G401 (cell line): Measurements from ENCODE around the gene GPR32. TPM values are rescaled to one million over a fixed set of nuclear protein-coding genes. Genes with fewer than 3 reads are reported as not detected.
"Not testable (repeated sequence)": the region's sequence is repeated elsewhere in the genome, so short reads cannot be mapped to it uniquely, and the experiment has no call there.

Source experiments
- DNase-seq: peaks from one replicate; pipeline ENCODE4 v3.0.0-alpha.2; 2015; ENCODE audit warnings: low spot score
- in situ Hi-C: cut with HindIII; loops from 2 replicates; pipeline ENCODE4 v1.10.0; 2016; ENCODE audit warnings: low sequenced_read_pairs, mixed read lengths
- total RNA-seq: library from RNA; depleted of rRNA; stranded (reverse); fragments of >200 nt; shearing (Covaris generic); gene quantifications from 2 replicates; pipeline ENCODE4 v1.2.3, GENCODE V29; 2014

Gene GPR32
- total RNA-seq, 1 experiment from 2014 or later, result not detected

- no peak for DNase-seq
- in situ Hi-C loops, result no loop called here
Measured at GRCh38 chr19:50796634-50797428, 26.6 kb downstream of the GPR32 start.

GRCh38 chr19:50797429-50797780, 27.1 kb downstream of the GPR32 start:
- DNase-seq, result no peak
- in situ Hi-C loops, result no loop called here

- no peak for DNase-seq
- in situ Hi-C loops, result no loop called here
Measured at GRCh38 chr19:50797781-50798658, 27.8 kb downstream of the GPR32 start.

- in situ Hi-C loops, result no loop called here
- DNase-seq, result no peak
Measured at GRCh38 chr19:50798659-50799546, 28.6 kb downstream of the GPR32 start.

GRCh38 chr19:50799547-50799851, 29.2 kb downstream of the GPR32 start:
- DNase-seq, result no peak
- in situ Hi-C loops, result no loop called here

- in situ Hi-C loops, result no loop called here
- no peak for DNase-seq
Measured at GRCh38 chr19:50801107-50801506, 30.8 kb downstream of the GPR32 start.

GRCh38 chr19:50803633-50804419, 33.6 kb downstream of the GPR32 start:
- in situ Hi-C loops, result no loop called here
- DNase-seq, result no peak

GRCh38 chr19:50804420-50805272, 34.4 kb downstream of the GPR32 start:
- in situ Hi-C loops, result no loop called here
- DNase-seq, result peak; percentile 99

- DNase-seq, result no peak
- in situ Hi-C loops, result no loop called here
Measured at GRCh38 chr19:50808856-50809255, 38.6 kb downstream of the GPR32 start.

GRCh38 chr19:50811622-50812238, 41.5 kb downstream of the GPR32 start:
- DNase-seq, in situ Hi-C loops: not testable (repeated sequence)

GRCh38 chr19:50812474-50812873, 42.2 kb downstream of the GPR32 start:
- in situ Hi-C loops, result no loop called here

GRCh38 chr19:50814883-50815282, 44.6 kb downstream of the GPR32 start:
- DNase-seq, result no peak
- in situ Hi-C loops, result no loop called here

More at GRCh38 chr19:50812474-50812873, 42.2 kb downstream of the GPR32 start:
- DNase-seq, result no peak

- no peak for DNase-seq
- in situ Hi-C loops, result no loop called here
Measured at GRCh38 chr19:50815439-50815838, 45.2 kb downstream of the GPR32 start.

- no peak for DNase-seq
- in situ Hi-C loops, result no loop called here
Measured at GRCh38 chr19:50817941-50818858, 47.9 kb downstream of the GPR32 start.

GRCh38 chr19:50818859-50819472, 48.7 kb downstream of the GPR32 start:
- DNase-seq, result no peak
- in situ Hi-C loops, result no loop called here

GRCh38 chr19:50819636-50820035, 49.4 kb downstream of the GPR32 start:
- DNase-seq, result no peak
- in situ Hi-C loops, result no loop called here
